Activated naive CD8-positive, alpha-beta T cell treated with anti-CD3 and anti-CD28 coated beads, Interleukin-2, amount 50 U/mL, for 16 hours (primary cell): Measurements from ENCODE around the gene SHKBP1.
"Not testable (repeated sequence)": the region's sequence is repeated elsewhere in the genome, so short reads cannot be mapped to it uniquely, and the experiment has no call there.

Source experiments
- DNase-seq: peaks from one replicate; pipeline ENCODE4 v3.0.0-alpha.2; 2020; ENCODE audit warnings: low read depth, low spot score

SHKBP1 gene, protein sequence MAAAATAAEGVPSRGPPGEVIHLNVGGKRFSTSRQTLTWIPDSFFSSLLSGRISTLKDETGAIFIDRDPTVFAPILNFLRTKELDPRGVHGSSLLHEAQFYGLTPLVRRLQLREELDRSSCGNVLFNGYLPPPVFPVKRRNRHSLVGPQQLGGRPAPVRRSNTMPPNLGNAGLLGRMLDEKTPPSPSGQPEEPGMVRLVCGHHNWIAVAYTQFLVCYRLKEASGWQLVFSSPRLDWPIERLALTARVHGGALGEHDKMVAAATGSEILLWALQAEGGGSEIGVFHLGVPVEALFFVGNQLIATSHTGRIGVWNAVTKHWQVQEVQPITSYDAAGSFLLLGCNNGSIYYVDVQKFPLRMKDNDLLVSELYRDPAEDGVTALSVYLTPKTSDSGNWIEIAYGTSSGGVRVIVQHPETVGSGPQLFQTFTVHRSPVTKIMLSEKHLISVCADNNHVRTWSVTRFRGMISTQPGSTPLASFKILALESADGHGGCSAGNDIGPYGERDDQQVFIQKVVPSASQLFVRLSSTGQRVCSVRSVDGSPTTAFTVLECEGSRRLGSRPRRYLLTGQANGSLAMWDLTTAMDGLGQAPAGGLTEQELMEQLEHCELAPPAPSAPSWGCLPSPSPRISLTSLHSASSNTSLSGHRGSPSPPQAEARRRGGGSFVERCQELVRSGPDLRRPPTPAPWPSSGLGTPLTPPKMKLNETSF

GRCh38 chr19:40576585-40577451 is at the start of gene SHKBP1:
Gene SHKBP1 (plus strand): TSS chr19:40576873. CDS start chr19:40576900, 27 bp downstream.
- DNase-seq = peak; percentile 85

DNA sequence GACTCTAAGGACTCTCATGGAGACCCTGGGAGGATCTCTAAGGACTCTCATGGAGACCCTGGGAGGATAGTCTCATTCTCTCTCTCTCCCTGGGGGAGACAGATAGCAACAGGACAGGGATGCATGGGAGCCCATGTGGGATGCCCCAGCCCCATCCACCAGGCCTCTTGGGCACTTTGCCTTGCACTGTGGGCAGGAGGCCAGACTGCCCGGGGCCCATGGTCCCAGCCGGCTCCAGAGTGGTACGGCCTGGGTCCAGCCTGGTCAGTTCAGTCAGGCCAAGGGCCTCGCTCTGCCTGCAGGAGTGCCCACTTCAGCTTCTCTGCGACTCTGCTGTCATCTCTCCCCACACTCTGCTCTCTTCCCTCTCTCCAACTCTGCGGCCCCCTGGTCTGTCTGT is 48.6 kb upstream of the SHKBP1 start:
- DNase-seq = no peak

DNA sequence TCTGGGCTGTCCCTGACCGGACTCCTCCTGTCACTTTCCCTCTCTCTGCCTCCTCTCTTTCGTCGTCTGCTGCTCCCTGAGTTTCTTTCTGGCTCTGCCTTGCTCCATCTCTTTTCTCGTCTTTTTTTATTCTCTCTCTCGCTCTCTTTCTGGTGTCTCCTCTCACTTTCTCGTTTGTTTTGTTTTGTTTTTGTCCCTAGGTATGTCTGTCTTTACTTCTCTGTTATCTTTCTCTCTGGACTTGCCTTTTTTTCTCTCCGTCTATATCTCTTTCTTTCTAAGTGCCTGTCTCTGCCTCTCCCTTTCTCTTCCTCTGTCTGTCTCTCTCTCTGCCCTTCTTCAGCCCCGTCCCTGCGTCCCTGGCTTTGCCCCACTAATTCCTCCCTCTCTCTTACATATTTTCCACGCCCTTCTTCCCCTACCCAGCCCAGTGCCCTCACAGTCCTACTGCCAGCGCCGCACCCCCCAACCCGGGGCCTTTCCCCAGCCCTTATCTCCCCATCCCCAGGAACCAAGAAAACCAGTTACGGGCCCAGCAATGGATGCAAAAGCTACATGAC is 48.1 kb upstream of the SHKBP1 start:
- DNase-seq = no peak

GRCh38 chr19:40529093-40529954 is 47.3 kb upstream of the SHKBP1 start:
- peak; percentile 74 for DNase-seq

DNA sequence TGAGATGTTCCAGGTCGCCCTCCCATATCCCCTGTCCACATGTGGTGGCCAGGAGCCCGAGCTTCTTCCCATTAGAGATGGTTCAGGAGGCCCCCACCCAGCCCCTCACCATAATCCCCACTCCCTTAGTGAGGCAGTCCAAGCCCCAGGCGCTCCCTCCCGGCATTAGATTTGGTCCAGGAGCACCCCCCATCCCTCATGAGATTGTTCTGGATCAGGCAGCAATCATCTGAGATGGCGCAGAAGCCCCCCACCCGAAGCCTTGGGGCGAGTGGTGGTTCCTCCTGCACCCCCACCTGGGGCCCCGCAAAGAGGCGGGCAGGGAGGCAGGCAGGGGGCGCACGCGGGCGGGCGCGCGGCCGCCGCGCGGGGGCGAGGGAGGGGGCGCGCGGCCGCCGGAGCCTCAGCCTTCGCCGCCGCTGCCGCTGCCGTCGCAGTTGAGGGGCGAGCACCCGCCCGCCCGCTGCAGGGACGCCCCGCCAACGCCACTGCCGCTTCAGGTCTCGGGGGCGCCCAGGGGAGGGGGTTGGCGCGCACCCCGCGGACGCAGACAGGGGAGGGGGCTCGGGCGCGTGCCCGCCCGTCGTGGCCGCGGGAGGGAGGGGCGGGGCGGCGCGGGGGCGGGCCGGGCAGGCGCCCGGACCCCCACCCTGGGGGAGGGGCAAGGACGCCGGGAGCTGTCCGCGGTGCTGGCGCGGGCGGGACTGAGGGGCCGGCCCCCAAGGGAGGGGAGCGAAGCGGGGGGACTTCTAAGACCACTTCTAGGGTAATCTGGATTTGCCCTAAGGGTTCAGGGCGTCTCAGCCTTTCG is 46.4 kb upstream of the SHKBP1 start:
- no peak for DNase-seq

GRCh38 chr19:40533508-40533907 is 43.2 kb upstream of the SHKBP1 start:
- DNase-seq = no peak

DNA sequence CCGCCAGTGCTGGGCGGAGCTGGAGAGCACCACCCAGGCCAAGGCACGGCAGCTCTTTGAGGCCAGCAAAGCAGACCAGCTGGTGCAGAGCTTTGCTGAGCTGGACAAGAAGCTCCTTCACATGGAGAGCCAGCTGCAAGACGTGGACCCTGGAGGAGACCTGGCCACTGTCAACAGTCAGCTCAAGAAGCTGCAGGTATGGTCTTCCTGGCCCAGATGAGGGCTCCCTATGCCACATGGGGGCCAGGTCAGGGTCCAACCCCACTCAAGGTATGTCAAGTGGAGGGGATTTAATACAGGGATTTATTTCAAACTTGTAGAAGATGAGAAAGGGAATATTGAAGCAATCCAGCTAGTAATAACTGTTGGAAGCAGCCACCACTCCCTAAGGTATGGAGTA is 42.5 kb upstream of the SHKBP1 start:
- DNase-seq = no peak

DNA sequence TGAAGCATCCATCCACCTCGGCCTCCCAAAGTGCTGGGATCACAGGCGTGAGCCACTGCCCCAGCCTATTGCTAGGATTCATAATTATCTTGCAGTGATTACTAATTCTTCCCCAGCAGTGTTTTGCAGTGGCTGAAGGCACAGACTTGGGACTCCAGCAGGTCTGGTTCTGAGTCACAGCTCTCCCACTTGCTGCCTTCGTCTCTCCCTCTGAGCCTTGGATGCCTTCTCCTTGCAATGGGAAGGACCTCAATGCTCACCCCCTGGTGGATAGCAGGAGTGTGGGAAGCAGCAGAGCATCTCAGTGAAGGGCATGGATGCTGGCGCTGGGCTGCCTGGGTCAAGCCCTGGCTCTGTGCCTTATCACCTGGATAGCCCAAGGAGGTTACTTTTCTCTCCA is 37.6 kb upstream of the SHKBP1 start:
- no peak for DNase-seq

DNA sequence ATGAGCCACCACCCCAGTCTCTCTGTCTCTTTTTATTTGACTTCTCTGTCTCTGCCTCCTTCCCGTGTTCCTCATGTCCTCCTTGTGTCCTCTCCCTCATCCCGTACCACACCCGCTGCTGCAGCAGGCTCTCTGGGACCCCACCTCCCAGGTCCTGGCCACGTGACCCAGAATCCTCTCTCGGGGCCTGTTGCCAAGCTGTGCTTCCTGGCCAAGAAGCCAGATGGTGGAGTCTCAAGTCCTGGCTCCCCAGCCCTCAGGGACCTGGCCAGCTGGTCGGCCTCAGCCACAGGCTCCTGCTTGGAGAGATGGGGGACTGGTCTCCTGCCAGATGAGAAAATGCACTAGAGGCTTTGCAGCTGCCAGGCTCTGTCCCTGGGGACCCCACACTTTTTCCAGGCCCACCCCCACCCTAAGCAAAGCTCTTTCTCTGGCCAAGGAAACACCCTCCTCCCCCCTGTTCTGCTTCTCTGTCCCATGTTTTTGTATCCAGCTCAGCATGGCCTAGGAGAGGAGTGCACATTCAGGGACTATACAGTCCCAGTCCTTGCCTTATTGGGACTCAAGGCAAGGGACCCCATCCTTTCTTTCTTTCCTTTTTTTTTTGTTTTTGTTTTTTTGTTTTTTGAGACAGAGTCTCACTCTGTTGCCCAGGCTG is 34.3 kb upstream of the SHKBP1 start:
- no peak for DNase-seq

DNA sequence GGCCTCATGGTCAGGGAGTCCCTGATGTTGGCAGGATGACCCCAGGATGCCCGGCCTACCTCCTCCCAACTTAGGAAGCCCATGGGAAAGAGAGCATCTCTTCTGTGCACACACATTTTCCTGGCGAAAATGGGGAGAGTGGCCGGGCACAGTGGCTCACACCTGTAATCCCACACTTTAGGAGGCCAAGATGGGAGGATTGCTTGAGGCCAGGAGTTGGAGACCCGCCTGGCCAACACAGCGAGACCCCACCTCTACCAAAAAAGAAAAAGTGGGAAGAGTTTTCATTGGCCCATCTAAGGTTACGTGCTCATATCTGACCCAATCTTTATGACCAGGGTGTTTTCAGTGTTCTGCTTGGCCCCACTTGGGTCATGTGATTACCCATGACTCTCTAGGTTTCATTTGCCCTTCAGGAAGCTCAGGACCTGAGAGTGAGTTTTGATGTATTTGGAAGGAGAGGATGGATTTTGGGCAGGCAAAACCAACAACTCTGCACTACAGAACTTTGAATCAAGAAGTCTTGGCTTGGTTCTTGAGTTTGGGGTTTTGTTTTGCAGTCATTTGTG is 33.6 kb upstream of the SHKBP1 start:
- no peak for DNase-seq

- DNase-seq = not testable (repeated sequence)
Measured at GRCh38 chr19:40546153-40546841, 30.4 kb upstream of the SHKBP1 start.

- not testable (repeated sequence) for DNase-seq
Measured at GRCh38 chr19:40547190-40547589, 29.5 kb upstream of the SHKBP1 start.

GRCh38 chr19:40547836-40548235 is 28.8 kb upstream of the SHKBP1 start:
- no peak for DNase-seq

DNA sequence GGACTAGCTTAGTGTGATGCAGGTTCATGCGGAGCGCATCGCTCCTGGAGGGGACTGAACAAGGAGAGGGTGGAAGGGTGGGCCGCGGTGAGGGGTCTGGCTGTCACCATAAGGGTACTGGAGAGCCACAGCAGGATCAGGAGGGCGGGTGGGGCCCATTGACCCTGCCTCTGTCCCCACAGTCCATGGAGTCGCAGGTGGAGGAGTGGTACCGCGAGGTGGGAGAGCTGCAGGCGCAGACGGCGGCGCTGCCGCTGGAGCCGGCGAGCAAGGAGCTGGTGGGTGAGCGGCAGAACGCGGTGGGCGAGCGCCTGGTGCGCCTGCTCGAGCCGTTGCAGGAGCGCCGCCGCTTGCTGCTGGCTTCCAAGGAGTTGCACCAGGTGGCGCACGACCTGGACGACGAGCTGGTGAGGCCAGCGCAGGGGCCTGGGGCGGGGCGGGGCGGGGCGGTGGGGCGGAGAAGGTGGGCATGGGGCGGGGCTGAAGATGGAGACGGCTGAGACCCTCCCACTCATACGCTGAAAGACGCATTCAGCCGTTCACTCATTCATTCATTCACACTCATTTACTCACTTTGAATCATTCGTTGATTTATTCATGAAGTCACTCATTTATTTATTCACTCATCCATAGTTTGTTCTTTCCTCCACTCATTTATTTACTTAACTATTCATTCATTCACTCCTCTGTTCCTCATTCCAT is 27.5 kb upstream of the SHKBP1 start:
- peak; percentile 54 for DNase-seq

- DNase-seq = no peak
Measured at GRCh38 chr19:40550951-40551350, 25.7 kb upstream of the SHKBP1 start.

- no peak for DNase-seq
Measured at GRCh38 chr19:40552848-40553247, 23.8 kb upstream of the SHKBP1 start.

DNA sequence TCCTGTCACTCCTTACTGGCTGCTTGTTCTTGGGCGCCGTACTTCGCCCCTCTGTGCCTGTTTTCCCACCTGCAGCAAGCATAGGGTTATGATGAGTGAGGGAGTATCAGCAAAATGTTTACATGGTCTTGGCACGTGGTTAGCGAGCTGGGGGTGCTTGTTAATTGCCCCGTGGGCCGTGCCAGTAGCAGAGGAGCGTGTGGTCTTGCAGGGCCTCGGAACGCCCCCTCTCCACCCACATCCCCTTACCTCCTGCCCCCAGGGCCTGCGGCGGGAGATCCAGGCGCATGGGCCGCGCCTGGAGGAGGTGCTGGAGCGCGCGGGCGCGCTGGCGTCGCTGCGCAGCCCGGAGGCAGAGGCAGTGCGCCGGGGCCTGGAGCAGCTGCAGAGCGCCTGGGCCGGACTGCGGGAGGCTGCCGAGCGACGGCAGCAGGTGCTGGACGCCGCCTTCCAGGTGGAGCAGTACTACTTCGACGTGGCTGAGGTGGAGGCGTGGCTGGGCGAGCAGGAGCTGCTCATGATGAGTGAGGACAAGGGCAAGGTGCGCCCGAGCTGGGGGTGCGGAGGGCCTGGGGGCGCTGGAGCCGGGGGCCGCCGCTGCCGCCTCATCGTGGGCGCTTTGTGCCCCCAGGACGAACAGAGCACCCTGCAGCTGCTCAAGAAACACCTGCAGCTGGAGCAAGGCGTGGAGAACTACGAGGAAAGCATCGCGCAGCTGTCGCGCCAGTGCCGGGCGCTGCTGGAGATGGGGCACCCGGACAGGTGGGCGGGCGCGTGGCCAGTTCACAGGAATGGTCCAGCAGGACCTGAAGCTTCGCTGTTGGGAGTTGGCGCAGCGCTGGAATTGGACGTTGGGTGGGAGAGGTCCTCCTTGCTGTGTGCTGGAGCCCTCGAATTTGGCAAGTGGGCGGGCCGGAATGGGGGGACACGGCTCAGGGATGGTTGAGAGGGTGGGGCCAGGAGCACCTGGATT is 22.5 kb upstream of the SHKBP1 start:
- DNase-seq = no peak
